Omental fat pad (tissue), 4 donors: ENCODE results near the gene RBM47. TPM values are rescaled to one million over a fixed set of nuclear protein-coding genes. Genes with fewer than 3 reads are reported as not detected.

Source experiments
- ATAC-seq: fragments of 150-250 bp; one replicate; pipeline ENCODE4 v1.9.1; 2016; ENCODE audit warnings: mild to moderate bottlenecking, moderate library complexity; ENCODE audit not compliant: low FRiP score
- DNase-seq: peaks from one replicate; pipeline ENCODE4 v3.0.0-alpha.2; 2019; ENCODE audit warnings: low spot score
- total RNA-seq, 4 donors: library from RNA; depleted of rRNA; stranded (reverse); fragments of >200 nt; gene quantifications; one replicate each; pipeline ENCODE4 v1.1.0, GENCODE V29; 2016
- TF ChIP-seq, protein P1 (sequence below), 3 donors: fragments of 450-650 bp; IDR thresholded peaks; one replicate each; pipeline ENCODE4 v1.5.1; 2016 to 2017; ENCODE audit warnings: antibody characterized with exemption in 3 of 3, mild to moderate bottlenecking in 3 of 3, moderate library complexity in 2 of 3

The RBM47 gene
- total RNA-seq, 4 donors from 2014 or later: 51.0 to 124 (median 55.5) TPM

DNA sequence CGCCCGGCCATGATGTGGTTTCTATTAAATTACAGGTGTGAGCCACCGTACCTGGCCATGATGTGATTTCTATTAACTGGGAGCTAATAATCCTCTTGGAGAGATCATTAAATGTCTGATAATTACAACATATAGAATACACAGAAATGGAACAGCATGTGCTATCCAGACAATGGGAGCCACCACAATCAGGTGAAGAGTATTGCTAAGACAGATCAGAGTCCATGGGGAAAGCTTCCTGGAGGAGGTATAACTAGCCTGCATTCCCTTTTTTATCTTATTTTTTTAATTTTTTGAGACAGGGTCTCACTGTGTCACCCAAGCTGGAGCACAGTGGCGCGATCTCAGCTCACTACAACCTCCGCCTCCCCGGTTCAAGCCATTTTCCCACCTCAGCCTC is 147.7 kb downstream of the RBM47 start:
- ATAC-seq: no peak
- TF ChIP-seq, protein P1, sequence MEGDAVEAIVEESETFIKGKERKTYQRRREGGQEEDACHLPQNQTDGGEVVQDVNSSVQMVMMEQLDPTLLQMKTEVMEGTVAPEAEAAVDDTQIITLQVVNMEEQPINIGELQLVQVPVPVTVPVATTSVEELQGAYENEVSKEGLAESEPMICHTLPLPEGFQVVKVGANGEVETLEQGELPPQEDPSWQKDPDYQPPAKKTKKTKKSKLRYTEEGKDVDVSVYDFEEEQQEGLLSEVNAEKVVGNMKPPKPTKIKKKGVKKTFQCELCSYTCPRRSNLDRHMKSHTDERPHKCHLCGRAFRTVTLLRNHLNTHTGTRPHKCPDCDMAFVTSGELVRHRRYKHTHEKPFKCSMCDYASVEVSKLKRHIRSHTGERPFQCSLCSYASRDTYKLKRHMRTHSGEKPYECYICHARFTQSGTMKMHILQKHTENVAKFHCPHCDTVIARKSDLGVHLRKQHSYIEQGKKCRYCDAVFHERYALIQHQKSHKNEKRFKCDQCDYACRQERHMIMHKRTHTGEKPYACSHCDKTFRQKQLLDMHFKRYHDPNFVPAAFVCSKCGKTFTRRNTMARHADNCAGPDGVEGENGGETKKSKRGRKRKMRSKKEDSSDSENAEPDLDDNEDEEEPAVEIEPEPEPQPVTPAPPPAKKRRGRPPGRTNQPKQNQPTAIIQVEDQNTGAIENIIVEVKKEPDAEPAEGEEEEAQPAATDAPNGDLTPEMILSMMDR (IDR thresholded peaks at IDR 0.05): no peak
- DNase-seq: no peak

DNA sequence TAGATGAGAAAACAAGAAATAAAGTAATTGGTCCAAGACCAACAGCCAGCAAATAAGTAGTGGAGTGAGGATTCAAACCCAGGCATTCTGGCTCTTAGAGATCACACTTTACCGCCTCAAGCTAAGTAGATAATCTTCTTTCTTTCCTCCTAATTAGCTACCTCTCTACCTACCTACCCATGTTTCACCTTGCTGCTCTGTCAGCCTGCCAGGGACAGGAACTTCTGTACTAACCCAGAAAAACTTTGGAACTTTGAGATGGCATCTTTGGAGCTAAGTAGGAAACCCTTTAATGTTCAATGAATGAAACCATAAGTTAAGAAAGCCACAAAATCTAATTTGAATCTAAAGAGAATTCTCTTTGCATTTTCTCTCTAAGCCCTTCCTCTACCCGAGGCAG is 149.4 kb downstream of the RBM47 start:
- no peak for DNase-seq
- TF ChIP-seq, protein P1 (IDR thresholded peaks at IDR 0.05): no peak
- no peak for ATAC-seq

DNA sequence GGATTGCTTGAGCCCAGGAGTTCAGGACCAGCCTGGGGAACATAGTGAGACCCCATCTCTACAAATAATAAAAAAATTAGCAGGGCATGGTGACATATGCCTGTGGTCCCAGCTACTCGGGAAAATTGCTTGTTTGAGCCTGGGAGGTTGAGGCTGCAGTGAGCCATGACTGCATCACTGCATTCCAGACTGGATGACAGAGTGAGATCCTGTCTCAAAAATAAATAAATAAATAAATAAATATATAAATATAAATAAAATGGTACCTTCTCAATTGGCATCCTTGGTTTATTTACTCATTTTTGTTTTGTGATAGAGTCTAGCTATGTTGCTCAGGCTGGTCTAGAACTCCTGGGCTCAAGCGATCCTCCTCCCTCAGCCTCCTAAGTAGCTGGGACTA is 150.3 kb downstream of the RBM47 start:
- DNase-seq: no peak
- no peak for ATAC-seq
- TF ChIP-seq, protein P1 (IDR thresholded peaks at IDR 0.05): no peak

- TF ChIP-seq, protein P1 (IDR thresholded peaks at IDR 0.05): no peak
- ATAC-seq (no peak), DNase-seq (no peak)
Measured at GRCh38 chr4:40475609-40476008, 154.1 kb downstream of the RBM47 start.

- ATAC-seq: peak; percentile 61
- DNase-seq: no peak
- TF ChIP-seq, protein P1 (IDR thresholded peaks at IDR 0.05): no peak
Measured at GRCh38 chr4:40473578-40474388, 155.9 kb downstream of the RBM47 start.

DNA sequence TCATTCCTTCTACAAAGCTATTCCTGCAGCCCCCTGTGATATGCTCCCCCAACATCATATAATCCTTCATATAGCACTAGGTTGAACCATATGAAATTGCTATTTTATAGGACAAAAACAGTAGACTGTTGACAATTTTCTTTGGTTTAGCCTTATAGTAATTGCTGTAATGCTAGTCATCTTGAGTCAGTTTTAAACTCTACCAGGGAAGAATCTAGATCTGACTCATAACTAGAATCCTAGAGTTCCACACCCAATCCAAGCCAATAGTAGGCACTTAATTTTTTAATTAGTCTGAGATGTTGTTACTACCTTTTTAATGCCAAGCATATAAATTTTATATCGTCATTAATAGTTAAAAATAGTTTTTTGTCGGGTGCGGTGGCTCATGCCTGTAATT is 157.7 kb downstream of the RBM47 start:
- TF ChIP-seq, protein P1 (IDR thresholded peaks at IDR 0.05): no peak
- ATAC-seq: no peak
- DNase-seq: no peak

GRCh38 chr4:40466789-40467188 is 162.9 kb downstream of the RBM47 start:
- DNase-seq (no peak), ATAC-seq (no peak)
- TF ChIP-seq, protein P1 (IDR thresholded peaks at IDR 0.05): no peak
